ENCODE results near the gene PAH. TPM values are rescaled to one million over a fixed set of nuclear protein-coding genes. Genes with fewer than 3 reads are reported as not detected.

PAH gene
- total and polyA plus RNA-seq, 2 of the 8 experiments (the other 6 are each of a cell fraction or from before 2014, with no cell fraction given), result 3.9 to 9.0 TPM

- H3K4ac ChIP-seq (replicated peaks; ENCODE audit: insufficient read length, low read depth, low read length), result no peak overlapping the region
- ChIA-PET POLR2A (ENCODE audit: partially characterized antibody) (no interaction called here), CTCF (ENCODE audit: partially characterized antibody) (interaction anchor here (0.5 to 1.4 kb wide), 5 partner anchors 12 to 636 kb away, joined by 3 to 10 read pairs (median 5); no protein-coding TSS in a partner anchor)
- no peak overlapping the region for H2BK120ac ChIP-seq (replicated peaks; ENCODE audit: low read depth, low read length)
- no peak overlapping the region for H3K14ac ChIP-seq (ENCODE audit: insufficient read length)
- no peak overlapping the region for H4K91ac ChIP-seq (replicated peaks; ENCODE audit: insufficient read length, low read length)
- no peak overlapping the region for H3K4me3 ChIP-seq (ENCODE audit: extremely low read depth in 1 of 4, insufficient read depth in 2 of 4, low read depth in 3 of 4, low read length in 4 of 4)
- H2BK20ac ChIP-seq (ENCODE audit: low read length), result no peak overlapping the region
- H4K20me1 ChIP-seq (replicated peaks in 1 of 2; ENCODE audit: control insufficient read depth in 1 of 2, insufficient read depth in 2 of 2, low read length in 2 of 2), result no peaks in the 10 kb centered on the region
- TF ChIP-seq CREB1 (IDR thresholded peaks at IDR 0.05) (no peak), GTF2F1 (IDR thresholded peaks at IDR 0.05; ENCODE audit: borderline replicate concordance, low read depth, low read length) (no peak)
- FAIRE-seq (no peak), DNase-seq (ENCODE audit: low read depth in 1 of 2, low spot score in 2 of 2) (no peak)
- H3K79me1 ChIP-seq (ENCODE audit: low read depth, low read length), result no peaks in the 10 kb centered on the region
- no peak overlapping the region for H4K5ac ChIP-seq (ENCODE audit: insufficient read length, low read depth, low read length)
- H2AFZ ChIP-seq (ENCODE audit: low read length), result no peak overlapping the region
- no peaks in the 10 kb centered on the region for H3K27me3 ChIP-seq (replicated peaks in 1 of 4; ENCODE audit: control insufficient read depth in 3 of 4, extremely low read depth in 1 of 4, insufficient read depth in 3 of 4, low read length in 3 of 4)
- H3K9ac ChIP-seq (replicated peaks in 1 of 4; ENCODE audit: extremely low read depth in 1 of 4, low read depth in 3 of 4, low read length in 3 of 4), result no peak overlapping the region
- no peak overlapping the region for H3K27ac ChIP-seq (ENCODE audit: low read depth, low read length)
- H3K79me2 ChIP-seq (ENCODE audit: control insufficient read depth in 1 of 2, insufficient read depth in 2 of 2, low read length in 2 of 2), result no peaks in the 10 kb centered on the region
- H2BK15ac ChIP-seq (ENCODE audit: low read length), result no peak overlapping the region
- no peak overlapping the region for H2BK12ac ChIP-seq (ENCODE audit: low read depth, low read length)
- no peaks in the 10 kb centered on the region for H3K9me3 ChIP-seq (ENCODE audit: insufficient read depth in 2 of 2, low read depth in 1 of 2, low read length in 1 of 2)
- no peak overlapping the region for H3K18ac ChIP-seq (ENCODE audit: extremely low read depth, low read length)
- no peak overlapping the region for H2AK5ac ChIP-seq (ENCODE audit: low read depth, low read length)
- no peaks in the 10 kb centered on the region for H3K36me3 ChIP-seq (ENCODE audit: control insufficient read depth in 2 of 4, insufficient read depth in 4 of 4, low read length in 3 of 4)
- no peak overlapping the region for H3K4me2 ChIP-seq (ENCODE audit: insufficient read depth in 1 of 2, low read depth in 2 of 2, low read length in 2 of 2)
- H2BK5ac ChIP-seq (ENCODE audit: low read depth, low read length), result no peak overlapping the region
- no peaks in the 10 kb centered on the region for H3K23me2 ChIP-seq (ENCODE audit: low read depth, low read length)
- no peak overlapping the region for H4K8ac ChIP-seq (ENCODE audit: extremely low read depth, insufficient read depth, low read length)
- H3K56ac ChIP-seq (replicated peaks; ENCODE audit: insufficient read length, low read depth, low read length), result no peak overlapping the region
- H3K4me1 ChIP-seq (replicated peaks in 1 of 4; ENCODE audit: control insufficient read depth in 3 of 4, insufficient read depth in 4 of 4, low read length in 3 of 4), result peaks cover 0 to 6% (median 4%) of the 10 kb centered on the region in 4 experiments; a peak in 3 of 7 replicates
- no peak overlapping the region for H3K23ac ChIP-seq (ENCODE audit: insufficient read length)
- WGBS, 2 experiments (ENCODE audit: extremely low coverage in 1 of 2, insufficient coverage in 1 of 2, insufficient read length in 1 of 2, insufficient replicate concordance in 2 of 2, low coverage in 1 of 2, low lambda C conversion rate in 2 of 2, missing lambda C conversion rate in 1 of 2), result 86% methylated on average over 2 of the region's 2 CpGs; no CpG with 5 or more reads in 1 of the 2 experiments
Measured at GRCh38 chr12:102912258-102912657, 4.8 kb downstream of the PAH start.

All from H1 (cell line).